Coronary artery (tissue), 2 donors: ENCODE measurements around the gene SPRY1.

Source experiments
- DNase-seq: peaks from one replicate; pipeline ENCODE4 v3.0.0-alpha.2; 2017; ENCODE audit warnings: low spot score
- H3K27ac ChIP-seq, 2 donors: fragments of 200-600 bp; sonication (generic); one replicate each; pipeline ENCODE4 v1.5.1; 2016 to 2019
- H3K4me3 ChIP-seq: fragments of 200-600 bp; sonication (generic); 2 replicates; pipeline ENCODE4 v1.5.1; 2016; ENCODE audit warnings: mild to moderate bottlenecking, moderate library complexity
- CTCF ChIP-seq: fragments of 200-600 bp; sonication (generic); IDR thresholded peaks from one replicate; pipeline ENCODE4 v1.5.1; 2019; ENCODE audit warnings: antibody characterized with exemption

SPRY1 gene

GRCh38 chr4:123351713-123352112 lies 44.9 kb upstream of the SPRY1 start:
- no peak overlapping the region for H3K27ac ChIP-seq
- DNase-seq: no peak
- no peak for TF ChIP-seq CTCF
- H3K4me3 ChIP-seq: no peak overlapping the region

GRCh38 chr4:123352240-123352945 lies 44.2 kb upstream of the SPRY1 start:
- no peak for DNase-seq
- Histone ChIP-seq H3K27ac (peak overlapping the region in 1 of 2 donors; percentile 54), H3K4me3 (no peak overlapping the region)
- no peak for TF ChIP-seq CTCF

- TF ChIP-seq CTCF: no peak
- peak overlapping the region in 1 of 2 donors; percentile 54 for H3K27ac ChIP-seq
- DNase-seq: no peak
- no peak overlapping the region for H3K4me3 ChIP-seq
Measured at GRCh38 chr4:123352966-123353365, 43.6 kb upstream of the SPRY1 start.

GRCh38 chr4:123353656-123354055 lies 42.9 kb upstream of the SPRY1 start:
- no peak for TF ChIP-seq CTCF
- Histone ChIP-seq H3K4me3 (no peak overlapping the region), H3K27ac (peak overlapping the region in 1 of 2 donors; percentile 54)
- DNase-seq: no peak

GRCh38 chr4:123354701-123355100 lies 41.9 kb upstream of the SPRY1 start:
- no peak overlapping the region for H3K4me3 ChIP-seq
- no peak for TF ChIP-seq CTCF
- no peak for DNase-seq
- H3K27ac ChIP-seq: peak overlapping the region in 1 of 2 donors; percentile 16

GRCh38 chr4:123356921-123357320 lies 39.7 kb upstream of the SPRY1 start:
- no peak for TF ChIP-seq CTCF
- no peak overlapping the region for H3K27ac ChIP-seq
- H3K4me3 ChIP-seq: no peak overlapping the region
- DNase-seq: no peak

GRCh38 chr4:123359449-123360315 lies 36.9 kb upstream of the SPRY1 start:
- no peak overlapping the region for H3K4me3 ChIP-seq
- TF ChIP-seq CTCF: no peak
- DNase-seq: no peak
- H3K27ac ChIP-seq: no peak overlapping the region
